Measurements from ENCODE around the gene MACROH2A2.
"Not testable (repeated sequence)": the region's sequence is repeated elsewhere in the genome, so short reads cannot be mapped to it uniquely, and the experiment has no call there.

Gene MACROH2A2

DNA sequence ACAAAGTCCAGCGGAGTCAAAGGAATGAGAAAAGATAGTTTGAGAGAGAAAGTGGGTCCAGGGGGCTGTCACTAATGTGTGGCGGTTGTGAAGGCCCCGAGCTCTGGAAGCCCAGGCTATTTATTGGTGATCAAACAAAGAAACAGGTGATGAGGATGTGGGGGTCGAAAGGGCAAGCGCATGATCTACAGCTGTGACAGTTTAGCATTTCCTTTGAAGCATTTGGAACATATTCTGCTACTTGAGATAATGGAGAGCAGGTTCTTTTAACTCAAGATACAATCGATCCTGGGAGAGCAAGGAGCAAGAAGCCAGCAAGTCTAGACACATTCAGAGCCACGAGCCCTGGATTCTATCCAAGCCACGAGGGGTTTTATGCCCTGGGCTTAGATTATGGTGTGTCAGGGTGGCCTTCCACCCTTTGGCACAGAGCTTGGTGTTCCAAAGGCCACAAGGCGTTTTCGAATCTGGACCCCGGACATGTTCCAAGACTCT, 48.5 kb downstream of the MACROH2A2 start:
- DNase-seq (ENCODE audit: low read depth), result not testable (repeated sequence)

DNA sequence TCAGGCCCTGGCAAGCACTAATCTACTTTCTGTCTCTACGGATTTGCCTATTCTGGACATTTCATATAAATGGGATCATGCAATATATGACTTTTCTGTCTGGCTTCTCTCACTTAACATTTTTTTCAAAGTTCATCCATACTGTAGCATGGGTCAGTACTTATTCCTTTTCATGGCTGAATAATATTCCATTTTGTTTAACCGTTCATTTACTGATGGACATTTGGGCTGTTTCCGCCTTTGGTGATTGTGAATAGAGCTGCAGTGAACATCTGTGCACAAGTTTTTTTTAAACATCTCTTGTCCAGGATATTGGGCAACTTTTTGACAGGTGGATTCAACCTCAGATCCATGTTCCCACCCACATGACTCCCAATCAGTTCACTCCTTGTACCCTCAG, 49.0 kb downstream of the MACROH2A2 start:
- no peak for DNase-seq (ENCODE audit: low read depth)

DNA sequence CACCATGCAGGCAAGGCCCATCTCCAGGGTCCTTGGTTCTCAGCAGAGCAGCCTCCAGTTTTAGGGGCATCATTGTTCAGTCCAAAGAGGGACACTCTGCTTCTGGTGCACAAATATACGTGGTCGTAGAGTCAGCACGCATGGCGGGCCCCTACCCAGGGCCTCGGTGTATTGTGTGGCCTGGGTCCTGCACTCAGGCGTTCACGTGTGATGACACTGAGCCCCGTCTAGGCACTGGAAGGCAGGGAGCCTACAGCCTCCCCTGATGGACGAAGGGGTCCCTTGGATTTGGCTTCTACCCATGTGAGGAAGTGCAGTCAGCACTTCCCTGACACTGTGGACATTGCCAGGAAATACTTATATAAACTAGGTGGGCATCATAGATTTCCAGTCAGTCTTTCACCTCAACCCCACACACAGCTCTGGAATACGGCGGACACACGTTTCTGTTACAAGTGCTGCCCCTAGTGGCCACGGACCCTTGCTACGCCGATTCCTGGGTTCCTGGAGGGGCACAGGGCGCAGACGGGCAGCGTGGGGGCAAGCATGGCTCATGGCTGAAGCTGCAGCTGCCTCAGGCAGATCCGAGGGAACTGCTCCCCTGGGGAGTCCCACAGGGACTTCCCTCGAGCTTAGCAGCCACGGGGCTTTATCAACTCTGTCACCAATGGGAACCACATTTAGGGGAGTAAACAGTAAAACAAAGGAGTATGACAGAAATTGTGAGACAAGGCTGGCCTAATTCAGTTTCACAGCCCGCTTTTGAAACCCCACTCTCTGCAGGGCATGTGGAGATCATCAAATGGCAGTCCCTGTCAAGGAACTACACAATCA, 54.5 kb downstream of the MACROH2A2 start:
- peak; percentile 10 for DNase-seq (ENCODE audit: low read depth)

DNA sequence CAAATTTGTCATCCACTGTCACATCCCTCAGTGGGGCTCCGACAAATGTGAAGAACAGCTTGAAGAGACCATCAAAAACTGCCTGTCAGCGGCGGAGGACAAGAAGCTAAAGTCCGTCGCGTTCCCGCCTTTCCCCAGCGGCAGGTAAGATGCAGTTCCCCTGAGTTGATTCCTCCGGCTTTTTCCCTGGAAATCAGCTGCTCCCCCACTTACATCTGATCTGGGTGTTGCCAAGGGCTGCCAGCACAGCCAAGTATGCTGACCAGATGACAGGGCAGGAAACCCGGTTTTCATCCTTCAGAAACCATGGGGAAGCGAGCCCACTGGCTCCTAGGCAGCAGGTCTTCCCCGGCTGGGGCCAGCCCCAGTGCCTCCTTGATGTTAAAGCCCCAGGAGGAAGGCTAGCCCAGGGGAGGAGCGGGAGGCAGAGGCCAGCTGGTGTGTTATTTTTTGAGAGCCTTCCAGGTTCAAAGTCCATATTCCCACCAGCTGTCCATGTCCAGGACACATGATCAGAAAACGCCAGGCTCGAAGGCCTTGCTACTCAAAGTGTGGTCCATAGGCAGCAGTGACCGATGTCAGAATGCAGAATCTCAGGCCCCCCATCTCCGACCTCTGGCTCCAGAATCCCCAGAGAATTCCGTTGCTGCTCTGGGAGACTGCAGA, 56.6 kb downstream of the MACROH2A2 start:
- no peak for DNase-seq (ENCODE audit: low read depth)

DNA sequence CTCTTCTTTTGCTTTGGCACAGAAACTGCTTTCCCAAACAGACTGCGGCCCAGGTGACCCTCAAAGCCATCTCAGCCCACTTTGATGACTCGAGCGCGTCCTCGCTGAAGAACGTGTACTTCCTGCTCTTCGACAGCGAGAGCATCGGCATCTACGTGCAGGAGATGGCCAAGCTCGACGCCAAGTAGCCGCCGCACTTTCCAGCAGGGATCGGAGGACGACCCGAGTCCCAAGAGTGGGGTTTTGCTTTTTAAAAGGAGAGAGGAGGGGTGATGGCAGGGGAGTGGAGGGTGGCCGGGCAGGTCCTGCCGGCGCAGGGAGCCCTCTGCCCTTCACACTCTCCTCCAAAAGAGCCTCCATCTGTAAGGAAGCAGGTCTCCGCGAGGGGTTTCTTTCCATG, 58.9 kb downstream of the MACROH2A2 start:
- no peak for DNase-seq (ENCODE audit: low read depth)

DNA sequence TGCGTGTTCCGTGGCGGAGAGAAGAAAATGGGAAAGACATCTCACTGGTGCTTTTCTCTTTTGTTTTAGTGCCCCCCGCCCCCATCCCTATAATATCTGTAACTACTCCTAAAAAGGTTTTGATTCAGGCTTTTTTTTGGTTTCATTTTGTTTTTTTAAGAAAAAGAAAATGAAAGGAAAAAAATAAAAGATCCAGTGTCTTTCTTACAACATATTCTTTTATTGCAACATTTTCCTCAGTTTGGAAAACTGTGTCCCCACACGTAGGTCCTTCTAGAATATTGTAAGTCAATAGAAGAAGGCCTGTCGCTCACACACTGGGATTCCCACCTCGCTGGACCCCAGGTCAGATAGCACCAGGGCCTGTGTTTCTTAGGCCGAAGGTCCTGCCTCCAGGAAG, 59.4 kb downstream of the MACROH2A2 start:
- DNase-seq (ENCODE audit: low read depth), result no peak

DNA sequence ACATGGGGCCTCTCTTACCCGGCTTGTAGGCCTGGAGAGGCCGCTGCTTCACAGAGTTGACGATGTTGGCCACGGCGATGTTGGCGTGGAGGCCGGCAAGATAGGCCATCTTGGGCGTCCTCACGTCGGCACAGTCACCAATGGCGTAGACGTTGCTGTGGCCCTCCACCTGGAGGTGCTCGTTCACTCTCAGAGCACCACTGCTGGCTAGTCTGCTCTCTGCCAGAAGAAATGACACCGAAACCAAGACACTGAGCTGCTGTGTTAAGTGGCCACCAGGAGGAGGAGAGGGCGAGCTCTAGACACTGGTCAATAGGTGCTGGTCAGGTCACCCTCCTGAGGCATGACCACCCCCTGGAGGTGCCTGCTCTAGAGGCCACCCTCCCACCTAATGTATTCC, 62.3 kb downstream of the MACROH2A2 start:
- no peak for DNase-seq (ENCODE audit: low read depth)

DNA sequence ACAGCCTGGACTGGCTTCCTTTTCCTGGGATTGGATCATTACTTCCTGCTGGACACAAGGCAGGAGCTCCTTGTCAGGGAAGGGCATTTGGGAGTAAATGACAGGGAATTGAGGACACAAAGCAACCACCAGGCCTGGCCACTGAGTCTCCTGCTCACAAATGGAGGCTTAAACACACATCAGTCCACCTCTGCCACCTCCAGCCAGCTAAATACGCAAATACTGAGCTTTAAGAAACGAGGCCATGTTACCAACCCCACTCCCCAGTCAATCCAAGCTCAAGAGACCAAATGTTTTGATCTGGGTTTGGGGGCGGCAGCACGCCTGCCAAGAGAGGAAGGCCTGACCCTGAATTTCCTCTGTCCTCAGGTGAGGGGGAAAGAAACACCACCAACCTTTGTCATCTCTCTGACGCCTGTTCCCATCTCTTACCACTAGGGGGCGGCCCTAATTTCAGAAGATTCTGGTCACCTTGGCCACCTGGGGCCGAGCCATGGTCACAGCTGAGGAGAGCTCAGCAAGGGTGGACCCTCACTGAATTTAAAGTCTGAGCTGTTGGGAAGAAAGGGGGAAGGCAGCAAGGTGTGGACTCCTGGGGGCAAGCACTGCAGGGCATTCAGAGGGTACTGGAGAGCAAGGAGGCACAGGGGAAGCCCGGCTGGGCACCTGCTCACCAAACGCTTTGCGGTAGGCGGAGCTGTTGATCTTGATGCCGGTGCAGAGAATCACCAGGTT, 63.5 kb downstream of the MACROH2A2 start:
- peak; percentile 35 for DNase-seq (ENCODE audit: low read depth)

DNA sequence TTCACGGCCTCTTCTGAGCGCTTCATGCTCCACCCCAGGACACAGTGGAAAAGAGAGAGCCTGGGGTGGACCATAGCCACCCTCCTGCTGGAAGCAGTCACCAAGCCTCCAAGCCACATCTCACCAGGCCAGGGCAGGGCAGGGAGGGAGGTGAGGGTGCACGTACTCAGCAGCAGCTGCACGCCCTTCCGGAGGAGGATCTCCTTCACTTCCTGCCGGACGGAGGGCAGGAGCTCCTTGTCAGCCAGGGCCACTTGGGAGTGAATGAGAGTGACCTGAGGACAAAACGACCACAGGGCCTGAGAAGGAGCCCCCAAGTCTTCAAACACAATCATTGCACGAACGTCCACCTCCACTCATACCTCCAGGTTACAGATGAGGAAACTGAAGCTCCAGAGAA, 65.0 kb downstream of the MACROH2A2 start:
- no peak for DNase-seq (ENCODE audit: low read depth)

DNA sequence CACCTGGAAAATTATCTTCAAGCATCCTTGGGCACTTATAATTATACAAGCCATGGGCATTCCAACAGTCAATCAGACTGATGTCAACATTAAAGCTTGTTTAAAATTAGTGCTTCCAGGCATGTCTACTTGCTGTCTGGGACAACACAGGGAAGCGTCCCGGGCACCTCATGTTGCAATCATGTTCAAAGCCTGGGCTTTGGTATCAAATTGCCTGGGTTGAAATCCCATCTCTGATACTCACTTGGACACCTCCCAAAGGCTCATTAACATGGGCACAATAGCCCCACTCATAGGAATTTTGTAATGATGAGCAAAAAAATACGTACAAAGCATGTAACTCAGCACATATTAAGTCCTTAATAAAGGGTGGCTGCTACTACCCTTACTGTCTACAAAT, 65.5 kb downstream of the MACROH2A2 start:
- DNase-seq (ENCODE audit: low read depth), result no peak

DNA sequence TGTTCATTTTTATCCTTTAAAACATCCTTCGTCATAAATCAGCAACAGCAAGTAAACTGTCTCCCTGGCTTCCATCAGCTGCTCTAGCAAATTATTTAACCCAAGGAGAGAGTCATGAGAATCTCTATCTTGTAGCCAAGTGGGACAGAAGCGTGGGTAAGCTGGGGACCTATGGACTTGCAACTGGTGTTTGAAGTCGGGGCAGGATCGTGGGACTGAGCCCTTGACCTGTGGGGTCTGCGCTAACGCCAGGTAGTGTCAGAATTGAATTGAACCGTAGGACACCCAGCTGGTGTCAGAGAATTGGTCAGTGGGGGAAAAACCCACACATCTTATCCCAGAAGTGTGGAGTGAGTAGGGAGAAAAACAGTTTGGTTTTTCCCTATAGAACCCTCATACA, 66.6 kb downstream of the MACROH2A2 start:
- DNase-seq (ENCODE audit: low read depth), result no peak

DNA sequence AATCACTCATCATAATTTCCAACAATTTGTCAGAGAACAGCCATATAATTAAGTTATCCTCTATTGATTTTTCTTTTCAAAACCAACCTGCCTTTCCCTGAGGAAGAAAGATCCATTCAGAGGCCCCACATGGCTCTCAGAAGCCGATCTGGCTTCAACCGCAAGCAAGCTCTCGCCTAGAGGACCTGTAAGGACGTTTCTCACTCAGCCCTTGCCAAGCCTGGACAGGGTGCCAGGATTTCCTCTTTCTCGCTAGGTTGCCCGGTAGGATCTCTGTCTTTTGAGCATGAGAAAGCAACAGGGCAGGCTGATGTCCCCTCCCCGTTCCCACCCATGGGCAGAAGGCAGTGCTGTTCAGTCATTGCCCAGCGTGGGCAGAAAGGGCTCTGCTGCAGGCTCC, 67.0 kb downstream of the MACROH2A2 start:
- DNase-seq (ENCODE audit: low read depth), result no peak

DNA sequence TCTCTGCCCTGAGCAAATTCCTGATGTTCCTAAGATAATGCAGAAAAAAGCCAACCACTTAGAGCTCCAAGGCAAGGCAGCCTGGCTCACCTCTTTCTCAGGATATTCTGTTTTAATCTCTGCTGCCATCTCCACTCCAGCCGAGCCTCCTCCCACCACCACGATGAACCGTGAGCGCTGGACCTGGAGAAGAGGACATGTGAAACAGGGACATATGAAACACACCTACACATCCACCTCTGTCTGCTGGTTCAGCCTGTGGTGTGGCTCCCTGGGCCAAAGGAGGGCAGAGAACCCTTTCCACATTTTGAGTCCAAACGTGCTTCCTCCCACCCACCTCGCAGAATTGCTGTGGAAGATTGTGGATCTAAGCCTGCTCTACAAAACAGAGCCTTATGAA, 67.8 kb downstream of the MACROH2A2 start:
- DNase-seq (ENCODE audit: low read depth), result no peak

DNA sequence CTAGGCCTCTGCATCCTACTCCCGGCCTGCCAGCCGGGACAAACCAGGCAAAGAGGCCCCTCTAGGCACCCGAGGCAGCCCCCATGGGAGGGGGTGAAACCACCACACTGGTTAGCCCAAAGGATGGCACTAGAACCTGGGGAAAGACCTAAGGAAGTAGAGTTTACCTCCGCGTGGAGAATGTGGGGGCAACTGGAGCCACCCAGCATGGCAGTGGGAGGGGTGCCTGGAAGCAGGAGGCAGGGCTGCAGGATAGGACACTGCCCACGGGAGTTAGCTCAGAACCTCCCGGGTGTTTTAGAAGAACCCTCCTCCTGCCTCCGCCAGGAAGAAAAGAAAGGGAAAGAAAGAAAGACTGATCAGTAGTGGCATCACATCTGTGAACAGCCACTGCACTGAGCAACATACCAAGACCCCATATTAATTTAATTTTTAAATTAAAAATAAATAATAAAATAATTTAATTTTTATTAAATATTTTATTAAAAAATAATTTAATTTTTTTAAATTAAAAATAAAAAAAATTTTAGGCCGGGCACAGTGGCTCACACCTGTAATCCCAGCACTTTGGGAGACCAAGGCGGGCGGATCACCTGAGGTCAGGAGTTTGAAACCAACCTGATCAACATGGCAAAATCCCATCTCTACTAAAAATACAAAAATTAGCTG, 68.8 kb downstream of the MACROH2A2 start:
- no peak for DNase-seq (ENCODE audit: low read depth)

DNA sequence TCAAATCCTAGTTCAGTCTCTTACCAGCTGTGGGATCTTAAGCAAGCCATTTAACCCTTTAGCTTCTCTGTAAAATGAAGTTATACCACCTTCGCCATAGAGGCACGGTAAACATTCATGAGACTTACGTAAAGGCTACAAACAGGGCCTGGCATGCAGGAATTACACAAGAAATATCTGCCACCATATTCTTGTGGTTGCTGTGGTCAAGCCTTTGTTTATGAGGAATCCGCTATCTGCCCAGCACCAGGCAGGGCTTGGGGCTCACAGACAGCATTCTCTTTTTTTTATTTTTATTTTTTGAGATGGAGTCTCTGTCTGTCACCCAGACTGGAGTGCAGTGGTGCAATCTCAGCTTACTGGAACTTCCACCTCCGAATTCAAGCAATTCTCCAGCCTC, 70.1 kb downstream of the MACROH2A2 start:
- no peak for DNase-seq (ENCODE audit: low read depth)

DNA sequence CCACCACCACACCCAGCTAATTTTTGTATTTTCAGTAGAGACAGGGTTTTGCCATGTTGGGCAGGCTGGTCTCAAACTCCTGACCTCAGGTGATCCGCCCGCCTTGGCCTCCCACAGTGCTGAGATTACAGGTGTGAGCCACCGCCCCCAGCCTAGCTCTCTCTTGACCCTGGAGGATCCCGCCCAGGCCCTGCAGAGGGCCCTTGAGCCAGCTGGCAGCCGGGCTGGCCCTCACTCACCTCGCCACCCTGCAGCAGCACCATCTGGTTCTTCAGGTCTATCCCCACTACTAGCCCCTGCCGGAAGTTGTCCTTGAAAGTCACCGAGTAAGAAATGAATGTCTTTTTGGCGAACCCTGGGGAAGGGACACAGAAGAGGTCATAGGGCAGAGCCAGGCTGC, 70.5 kb downstream of the MACROH2A2 start:
- not testable (repeated sequence) for DNase-seq (ENCODE audit: low read depth)

DNA sequence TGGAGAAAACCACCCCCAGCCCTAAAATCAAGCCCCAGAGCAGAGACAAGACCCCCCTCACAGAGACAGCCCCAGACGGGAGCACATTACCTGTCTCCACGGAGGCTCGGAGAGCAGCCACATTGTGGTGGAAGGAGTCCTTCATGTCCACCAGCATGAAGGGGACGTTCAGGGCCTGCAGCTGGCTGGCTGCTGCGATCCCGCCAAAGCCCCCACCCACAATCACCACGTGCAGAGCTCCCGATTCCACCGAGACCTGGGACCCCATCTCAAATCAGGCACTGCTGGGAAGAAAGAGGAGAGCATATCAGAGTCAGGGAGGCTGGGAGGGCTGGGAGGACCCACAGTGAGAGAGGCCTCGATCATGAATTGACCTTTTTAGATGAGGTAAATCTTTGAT, 71.2 kb downstream of the MACROH2A2 start:
- no peak for DNase-seq (ENCODE audit: low read depth)

DNA sequence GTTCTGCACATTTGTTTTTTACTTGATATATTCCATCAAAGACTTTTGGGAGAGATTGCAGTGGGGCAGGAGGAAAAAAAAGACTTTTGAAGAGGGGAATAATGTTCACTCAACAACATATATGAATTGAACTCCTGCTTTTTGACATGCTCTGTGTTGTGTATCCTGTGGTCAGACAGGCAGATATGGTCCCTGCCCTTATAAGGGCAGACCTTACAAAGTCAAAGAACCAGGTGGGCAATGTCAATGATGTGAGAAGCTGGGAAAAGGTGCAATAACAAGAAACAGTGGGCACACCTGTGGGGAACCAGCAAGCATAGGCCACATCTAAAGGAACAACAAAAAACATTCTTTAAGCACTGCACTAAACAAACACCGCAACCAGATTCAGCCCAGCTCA, 71.8 kb downstream of the MACROH2A2 start:
- no peak for DNase-seq (ENCODE audit: low read depth)

DNA sequence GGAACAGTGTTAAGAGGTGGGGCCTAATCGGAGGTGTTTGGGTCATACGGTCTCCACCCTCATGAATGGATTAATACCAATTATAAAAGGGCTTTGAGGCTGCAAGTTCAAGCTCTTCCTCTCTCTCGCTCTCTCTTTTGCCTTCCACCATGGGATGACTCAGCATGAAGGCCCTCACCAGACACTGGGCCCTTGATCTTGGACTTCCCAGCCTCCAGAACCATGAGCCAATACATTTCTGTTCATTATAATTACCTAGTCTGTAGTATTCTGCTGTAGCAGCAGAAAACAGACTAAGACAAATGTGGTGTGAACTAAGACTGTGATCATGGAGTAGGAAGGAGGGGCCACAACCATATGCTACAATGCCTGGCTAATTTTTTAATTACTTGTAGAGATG, 72.3 kb downstream of the MACROH2A2 start:
- no peak for DNase-seq (ENCODE audit: low read depth)

DNA sequence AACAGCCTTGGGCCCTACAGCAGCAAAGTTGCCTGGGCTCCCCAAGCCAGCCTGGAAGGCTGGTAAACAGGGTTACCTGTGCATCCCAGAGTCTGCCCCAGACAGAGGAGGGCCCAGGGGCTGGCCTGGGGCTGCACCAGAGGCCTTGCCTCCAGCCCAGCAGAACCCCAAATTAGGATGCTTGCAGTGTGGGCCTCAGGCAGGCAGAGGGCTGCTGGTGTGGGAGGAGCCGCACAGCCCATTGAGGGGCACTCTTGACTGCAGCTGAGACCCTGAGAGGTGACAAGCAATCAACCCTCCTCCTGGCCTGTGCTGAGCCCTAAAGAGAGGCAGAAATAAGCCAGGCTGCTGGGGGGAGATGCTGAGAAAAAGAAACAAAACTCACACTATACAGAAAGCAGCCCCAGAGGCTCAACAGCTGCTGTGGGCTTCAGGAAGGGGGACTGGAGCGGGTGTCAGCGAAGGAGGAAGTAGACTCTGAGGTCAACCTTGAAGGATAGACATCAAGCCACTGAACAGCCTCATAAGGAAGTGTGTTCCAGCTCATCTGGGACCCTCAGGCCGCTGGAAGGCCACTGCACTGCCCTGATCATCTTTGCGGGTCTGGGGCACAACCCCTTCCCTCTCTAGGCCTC, 73.4 kb downstream of the MACROH2A2 start:
- no peak for DNase-seq (ENCODE audit: low read depth)

DNA sequence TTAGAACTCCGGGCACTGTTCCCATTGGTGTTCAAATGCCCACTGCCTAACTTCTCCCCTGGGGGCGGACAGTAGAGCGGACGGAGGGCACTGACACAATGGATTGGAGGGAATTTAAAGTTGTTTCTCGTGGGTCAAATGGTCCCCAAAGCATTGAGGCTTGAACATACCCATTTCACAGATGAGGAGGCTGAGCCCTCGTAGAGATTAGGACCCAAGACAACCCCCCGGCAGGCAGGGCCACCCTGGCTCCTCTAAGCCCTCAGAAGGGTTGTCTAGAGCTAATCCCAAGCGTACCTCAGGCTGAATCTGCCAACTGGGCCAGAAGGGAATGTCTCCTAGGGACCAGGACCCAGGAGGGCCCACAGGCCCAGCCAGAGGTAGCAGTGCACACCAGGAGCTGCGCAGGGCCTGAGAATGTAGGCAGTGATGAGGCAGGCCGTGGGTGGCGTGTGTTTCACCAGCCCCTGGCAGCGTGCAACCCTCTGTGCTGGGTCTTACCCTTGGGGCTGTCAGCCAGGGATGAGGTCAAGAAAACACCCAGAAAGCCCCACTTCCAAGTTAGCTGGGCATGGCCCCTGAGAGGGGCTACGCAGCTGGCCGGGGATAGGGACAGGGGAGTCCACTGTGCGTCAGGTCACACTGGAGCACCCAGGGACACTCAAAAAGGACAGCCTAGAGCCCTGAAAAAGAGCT, 74.2 kb downstream of the MACROH2A2 start:
- no peak for DNase-seq (ENCODE audit: low read depth)
